PC-9 (cell line): ENCODE measurements around the gene ACP4.

Source experiments
- EZH2 ChIP-seq: fragments of 200-600 bp; sonication (generic); IDR thresholded peaks from 2 replicates; pipeline ENCODE4 v1.8.0; 2017; ENCODE audit warnings: antibody characterized with exemption, low read depth
- TF ChIP-seq, protein P1 (sequence below): fragments of 200-600 bp; sonication (generic); conservative IDR thresholded peaks from 2 replicates; pipeline ENCODE4 v1.6.1; 2017; ENCODE audit warnings: mixed run types, antibody characterized with exemption, mild to moderate bottlenecking, moderate library complexity

DNA sequence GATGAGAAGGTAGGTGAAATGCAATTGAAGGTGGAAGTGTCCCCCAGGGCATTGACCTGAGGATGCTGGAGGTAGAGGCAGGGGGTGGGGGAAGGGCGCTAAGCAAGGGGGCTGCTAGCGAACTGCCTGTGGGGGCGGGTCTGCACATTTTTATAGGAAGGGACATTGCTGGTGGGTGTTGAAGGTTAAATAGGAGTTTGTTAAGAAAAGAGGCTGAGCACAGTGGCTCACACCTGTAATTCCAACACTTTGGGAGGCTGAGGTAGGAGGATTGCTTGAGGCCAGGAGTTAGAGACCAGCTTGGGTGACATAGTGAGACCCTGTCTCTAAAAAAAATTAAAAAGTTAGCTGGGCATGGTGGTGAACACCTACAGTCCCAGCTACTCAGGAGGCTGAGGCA lies 5.5 kb upstream of the ACP4 start:
- TF ChIP-seq, protein P1, sequence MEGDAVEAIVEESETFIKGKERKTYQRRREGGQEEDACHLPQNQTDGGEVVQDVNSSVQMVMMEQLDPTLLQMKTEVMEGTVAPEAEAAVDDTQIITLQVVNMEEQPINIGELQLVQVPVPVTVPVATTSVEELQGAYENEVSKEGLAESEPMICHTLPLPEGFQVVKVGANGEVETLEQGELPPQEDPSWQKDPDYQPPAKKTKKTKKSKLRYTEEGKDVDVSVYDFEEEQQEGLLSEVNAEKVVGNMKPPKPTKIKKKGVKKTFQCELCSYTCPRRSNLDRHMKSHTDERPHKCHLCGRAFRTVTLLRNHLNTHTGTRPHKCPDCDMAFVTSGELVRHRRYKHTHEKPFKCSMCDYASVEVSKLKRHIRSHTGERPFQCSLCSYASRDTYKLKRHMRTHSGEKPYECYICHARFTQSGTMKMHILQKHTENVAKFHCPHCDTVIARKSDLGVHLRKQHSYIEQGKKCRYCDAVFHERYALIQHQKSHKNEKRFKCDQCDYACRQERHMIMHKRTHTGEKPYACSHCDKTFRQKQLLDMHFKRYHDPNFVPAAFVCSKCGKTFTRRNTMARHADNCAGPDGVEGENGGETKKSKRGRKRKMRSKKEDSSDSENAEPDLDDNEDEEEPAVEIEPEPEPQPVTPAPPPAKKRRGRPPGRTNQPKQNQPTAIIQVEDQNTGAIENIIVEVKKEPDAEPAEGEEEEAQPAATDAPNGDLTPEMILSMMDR = no peak
- no peak for TF ChIP-seq EZH2
